ENCODE measurements around the gene FBXW10B. TPM values are rescaled to one million over a fixed set of nuclear protein-coding genes. Genes with fewer than 3 reads are reported as not detected.

FBXW10B gene
- total and polyA plus RNA-seq, 8 donors: 0.14 to 1.4 (median 0.31) TPM; not detected in 1

GRCh38 chr17:15652960-15653359 lies 33.5 kb upstream of the FBXW10B start:
- DNase-seq (no peak), FAIRE-seq (no peak), ATAC-seq (no peak)
- no peaks in the 10 kb centered on the region for H3K9me3 ChIP-seq
- H3K36me3 ChIP-seq: no peaks in the 10 kb centered on the region
- H3K27me3 ChIP-seq: no peaks in the 10 kb centered on the region
- no peak overlapping the region for H3K27ac ChIP-seq
- TF ChIP-seq CTCF (IDR thresholded peaks at IDR 0.05): no peak
- H3K4me3 ChIP-seq: no peak overlapping the region
- H3K4me1 ChIP-seq: peaks cover 0 to 9% (median 0%) of the 10 kb centered on the region in 3 donors
- intact Hi-C loops (cut with DNase I): no loop called here
- 88 to 95% methylated on average over 6 of the region's 6 CpGs for WGBS, 2 donors

GRCh38 chr17:15651583-15652110 lies 32.1 kb upstream of the FBXW10B start:
- peak; percentile 84 for FAIRE-seq
- Histone ChIP-seq H3K36me3 (no peaks in the 10 kb centered on the region), H3K27me3 (no peaks in the 10 kb centered on the region), H3K4me1 (peaks cover 0 to 9% (median 0%) of the 10 kb centered on the region in 3 donors), H3K9me3 (no peaks in the 10 kb centered on the region), H3K27ac (peak overlapping the region in 2 of 4 donors; percentile 41 to 53), H3K4me3 (peak overlapping the region in 2 of 4 donors; percentile 13 to 38)
- ATAC-seq: peak; percentile 73 to 91 (median 87)
- intact Hi-C loops (cut with DNase I): no loop called here
- WGBS, 2 donors: 14 to 15% methylated on average over 8 of the region's 8 CpGs
- peak; percentile 57 to 87 (median 74) for DNase-seq
- TF ChIP-seq CTCF (IDR thresholded peaks at IDR 0.05): no peak

DNA sequence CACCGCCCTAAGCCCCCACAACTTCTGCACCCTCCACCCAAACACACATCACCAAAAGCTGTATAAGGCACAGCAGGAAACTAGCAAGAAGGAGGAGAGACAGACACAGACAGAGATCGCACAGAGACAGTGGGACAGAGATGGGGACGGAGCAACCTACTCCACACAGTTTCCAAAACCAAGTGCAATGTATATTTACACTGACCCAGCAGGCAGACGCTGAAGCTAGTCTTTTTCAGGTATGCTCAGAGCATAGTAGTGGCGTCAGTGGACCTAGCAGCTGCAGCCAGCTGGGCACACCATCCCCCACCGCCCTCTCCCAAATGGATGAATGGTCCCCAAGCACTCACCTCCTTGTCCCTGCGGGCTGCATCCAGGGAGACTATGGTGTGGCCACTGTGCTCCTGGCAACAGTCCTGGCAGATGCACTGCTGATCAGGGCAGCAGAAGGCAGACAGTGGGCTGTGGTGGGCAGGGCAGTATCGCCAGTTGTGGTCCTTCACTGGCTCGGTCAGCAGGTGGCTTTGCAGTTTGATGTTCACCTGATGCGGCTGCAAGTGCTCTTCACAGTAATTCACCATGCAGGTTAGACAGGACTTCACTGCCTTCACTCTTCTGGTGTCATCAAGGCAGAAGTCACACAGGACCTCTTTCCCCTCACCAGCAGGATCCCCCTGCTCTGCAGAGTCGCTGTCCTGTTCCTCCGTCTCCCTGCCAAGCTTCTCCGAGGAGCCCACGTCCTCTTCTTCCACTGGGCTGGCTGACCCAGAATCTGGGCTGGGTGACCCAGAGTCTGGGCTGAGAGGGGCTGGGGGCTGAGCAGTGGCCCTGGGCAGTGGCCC lies 31.5 kb upstream of the FBXW10B start:
- no peak for FAIRE-seq
- peak overlapping the region in 2 of 4 donors; percentile 41 to 53 for H3K27ac ChIP-seq
- DNase-seq: no peak
- intact Hi-C loops (cut with DNase I): no loop called here
- 79 to 83% methylated on average over 14 of the region's 14 CpGs for WGBS, 2 donors
- H3K9me3 ChIP-seq: no peaks in the 10 kb centered on the region
- no peak for TF ChIP-seq CTCF (IDR thresholded peaks at IDR 0.05)
- no peaks in the 10 kb centered on the region for H3K36me3 ChIP-seq
- H3K4me3 ChIP-seq: peak overlapping the region in 2 of 4 donors; percentile 13 to 38
- H3K27me3 ChIP-seq: no peaks in the 10 kb centered on the region
- peaks cover 0 to 9% (median 0%) of the 10 kb centered on the region in 3 donors for H3K4me1 ChIP-seq
- ATAC-seq: peak in 1 of 4 donors; percentile 2

GRCh38 chr17:15649861-15650421 lies 30.4 kb upstream of the FBXW10B start:
- intact Hi-C loops (cut with DNase I): no loop called here
- Histone ChIP-seq H3K4me3 (no peak overlapping the region), H3K4me1 (peaks cover 0 to 9% (median 0%) of the 10 kb centered on the region in 3 donors), H3K36me3 (no peaks in the 10 kb centered on the region), H3K9me3 (no peaks in the 10 kb centered on the region), H3K27me3 (no peaks in the 10 kb centered on the region), H3K27ac (peak overlapping the region in 2 of 4 donors; percentile 15 to 60)
- TF ChIP-seq CTCF (IDR thresholded peaks at IDR 0.05): no peak
- ATAC-seq: peak in 3 of 4 donors; percentile 28 to 36 (median 31)
- 44 to 50% methylated on average over 6 of the region's 6 CpGs for WGBS, 2 donors
- FAIRE-seq: no peak
- peak in 1 of 6 donors; percentile 50 for DNase-seq
